ENCODE data around the gene NAALADL2. TPM values are rescaled to one million over a fixed set of nuclear protein-coding genes. Genes with fewer than 3 reads are reported as not detected.
A peak's percentile ranks its signal among the peaks of the same experiment; 100 is the strongest.
"Not testable (repeated sequence)": the region's sequence is repeated elsewhere in the genome, so short reads cannot be mapped to it uniquely, and the experiment has no call there.

The NAALADL2 gene
- total RNA-seq, 1 donor from 2014 or later: 36.9 TPM

DNA sequence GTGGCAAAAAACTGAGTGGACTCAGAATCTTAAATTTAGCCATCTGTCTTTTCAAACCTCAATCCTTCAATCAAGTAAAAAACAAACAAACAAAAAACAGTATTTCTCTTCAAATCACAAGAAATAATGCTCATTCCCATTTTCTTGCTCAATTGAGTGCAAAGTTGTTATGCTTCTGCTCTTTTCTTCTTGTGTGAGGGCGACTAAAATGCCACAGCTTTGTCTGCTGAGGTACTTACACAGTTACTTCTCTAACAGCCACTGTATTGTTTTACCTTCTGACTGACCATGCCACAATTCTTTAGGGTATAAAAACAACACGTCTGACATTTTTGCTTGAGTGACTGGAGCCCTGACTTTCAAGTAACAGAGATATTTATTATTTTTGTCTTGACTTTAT is 617.4 kb downstream of the NAALADL2 start:
- intact Hi-C loops (cut with DNase I): no loop called here
- ATAC-seq (no peak), DNase-seq (ENCODE audit: low spot score) (no peak)

DNA sequence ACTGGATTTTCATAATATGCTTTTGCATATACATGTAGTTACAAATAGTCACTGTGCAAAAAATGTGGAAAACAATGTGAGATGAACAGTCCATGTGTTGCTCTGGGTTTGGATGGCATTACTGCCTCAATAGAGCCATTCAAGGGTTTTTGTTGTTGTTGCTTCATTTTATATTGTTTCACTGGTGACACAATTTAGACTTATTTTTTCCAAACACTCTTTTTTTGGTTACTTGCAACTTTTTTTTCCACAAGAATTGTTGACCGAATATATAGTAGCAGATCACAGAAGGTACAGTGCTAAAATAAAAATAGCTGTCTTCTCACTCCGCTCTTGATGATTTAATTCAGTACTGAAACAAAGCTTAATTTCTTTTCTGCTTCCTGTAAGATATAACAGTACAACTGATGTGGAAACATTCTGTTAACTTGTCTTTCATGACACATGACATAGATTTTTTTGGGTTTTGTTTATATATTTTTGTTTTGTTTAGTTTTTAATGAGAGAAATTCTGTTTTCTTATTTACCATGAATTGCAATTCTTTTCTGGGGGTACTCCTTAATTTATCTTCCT is 618.6 kb downstream of the NAALADL2 start:
- intact Hi-C loops (cut with DNase I): no loop called here
- no peak for DNase-seq (ENCODE audit: low spot score)
- ATAC-seq: no peak

DNA sequence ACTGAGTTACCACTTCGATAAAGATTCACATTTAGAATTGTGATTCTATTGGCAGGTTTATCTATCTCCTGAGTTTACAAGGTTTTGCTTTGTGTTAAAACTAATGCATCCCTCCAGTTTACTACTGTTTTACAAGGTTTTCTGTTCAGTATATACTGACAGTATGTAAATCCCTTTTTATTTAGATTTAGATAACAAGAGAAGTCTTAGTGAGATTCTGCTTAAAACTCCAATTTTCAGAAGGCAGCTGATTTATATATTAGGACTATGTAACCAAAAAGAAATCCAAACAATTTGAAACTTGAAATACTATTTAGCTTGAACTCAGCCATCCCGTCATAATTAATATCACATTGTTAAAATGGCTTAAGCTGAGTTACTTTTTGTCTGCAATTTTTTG is 619.2 kb downstream of the NAALADL2 start:
- ATAC-seq (no peak), DNase-seq (ENCODE audit: low spot score) (no peak)
- intact Hi-C loops (cut with DNase I): no loop called here

DNA sequence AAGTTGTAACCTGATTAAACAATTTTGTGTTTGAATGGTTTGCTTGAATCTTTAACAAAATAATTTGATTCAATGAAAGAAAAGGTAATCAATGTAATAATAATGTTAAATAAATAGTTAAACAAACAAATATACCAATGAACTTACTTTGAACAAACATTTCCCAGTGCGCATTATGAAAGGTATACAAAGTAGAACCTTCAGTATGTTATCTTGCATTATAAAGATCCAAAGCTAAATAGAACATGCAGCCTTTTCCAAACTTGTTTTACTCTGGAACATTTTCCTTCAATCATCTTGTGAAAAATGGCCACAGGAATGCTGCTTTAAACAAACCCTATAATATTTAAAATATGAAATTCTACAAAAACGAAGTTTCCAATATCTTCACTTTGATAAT is 620.0 kb downstream of the NAALADL2 start:
- ATAC-seq (no peak), DNase-seq (ENCODE audit: low spot score) (no peak)
- intact Hi-C loops (cut with DNase I): no loop called here

DNA sequence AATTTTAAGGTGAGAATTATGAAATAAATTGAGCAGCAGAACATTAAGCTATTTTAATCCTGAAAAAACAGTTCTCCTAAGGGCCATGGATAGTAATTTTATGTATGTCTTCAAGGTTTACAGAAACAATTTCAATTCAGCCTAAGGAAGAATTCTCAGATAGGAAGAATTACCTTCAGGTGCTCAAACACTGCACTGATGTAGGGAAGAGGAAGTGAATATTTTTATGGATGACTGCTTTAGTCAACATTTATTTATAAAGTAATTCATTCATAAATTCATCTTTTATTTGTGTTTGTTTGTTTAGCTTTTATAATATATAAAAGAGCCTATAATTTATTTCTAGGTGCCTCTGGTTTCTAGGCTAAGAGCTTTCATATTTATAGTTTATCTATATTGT is 620.7 kb downstream of the NAALADL2 start:
- DNase-seq (ENCODE audit: low spot score): no peak
- intact Hi-C loops (cut with DNase I): no loop called here
- ATAC-seq: no peak

DNA sequence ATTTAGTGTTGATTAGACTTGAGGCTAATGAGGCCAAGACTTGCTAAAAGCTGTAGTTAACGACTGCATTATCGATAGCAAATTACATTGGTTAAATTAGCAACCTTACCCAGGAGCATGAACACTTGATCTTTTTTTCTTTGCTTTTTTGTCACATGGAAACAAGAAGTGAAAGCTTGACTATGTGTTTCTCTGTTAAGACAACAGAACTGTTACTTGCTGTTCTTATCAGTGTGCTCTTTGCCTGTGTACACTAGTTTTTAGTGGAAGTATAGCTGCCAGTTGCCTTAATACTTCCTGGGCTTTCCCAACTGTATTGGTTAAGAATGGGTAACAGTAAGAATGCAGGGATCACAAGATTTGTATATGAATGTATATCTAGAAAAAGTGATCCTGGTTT is 625.5 kb downstream of the NAALADL2 start:
- ATAC-seq: no peak
- intact Hi-C loops (cut with DNase I): no loop called here

DNA sequence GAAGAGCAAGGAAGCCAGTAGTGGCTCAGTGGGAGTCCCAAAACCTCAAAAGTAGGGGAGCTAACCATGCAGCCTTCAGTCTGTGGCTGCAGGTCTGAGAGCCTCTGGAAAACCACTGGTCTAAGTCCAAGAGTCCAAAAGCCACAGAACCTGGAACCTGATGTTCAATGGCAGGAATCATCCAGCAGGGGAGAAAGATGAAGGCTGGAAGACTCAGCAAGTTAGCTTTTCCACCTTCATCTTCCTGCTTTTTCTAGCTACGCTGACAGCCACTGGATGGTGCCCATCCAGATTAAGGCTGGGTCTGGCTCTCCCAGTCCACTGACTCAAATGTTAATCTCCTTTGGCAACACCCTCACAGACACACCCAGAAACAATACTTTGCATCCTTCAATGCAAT is 626.3 kb downstream of the NAALADL2 start:
- DNase-seq (ENCODE audit: low spot score) (no peak), ATAC-seq (no peak)
- intact Hi-C loops (cut with DNase I): no loop called here

More for the DNA sequence above, 625.5 kb downstream of the NAALADL2 start:
- DNase-seq (ENCODE audit: low spot score): no peak

DNA sequence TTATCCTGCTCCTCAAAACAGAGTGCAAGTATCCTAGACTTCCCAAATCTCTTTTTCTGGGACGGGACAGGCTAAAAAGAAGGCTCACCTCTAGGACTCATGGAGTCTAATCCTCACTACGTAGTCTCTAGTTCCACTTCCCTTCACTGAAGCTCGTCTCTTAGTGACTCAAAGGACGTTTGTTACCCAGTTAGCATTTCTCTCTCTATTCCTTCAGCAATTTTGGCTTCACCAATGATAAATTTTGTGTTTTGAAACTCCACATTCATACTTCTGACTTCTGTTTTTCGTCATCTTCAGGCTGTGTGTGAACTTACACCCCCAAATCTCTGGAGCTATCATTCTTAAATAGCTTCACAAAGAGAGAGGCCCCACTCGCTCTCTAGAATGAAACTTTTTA is 627.1 kb downstream of the NAALADL2 start:
- intact Hi-C loops (cut with DNase I): no loop called here
- no peak for ATAC-seq
- no peak for DNase-seq (ENCODE audit: low spot score)

DNA sequence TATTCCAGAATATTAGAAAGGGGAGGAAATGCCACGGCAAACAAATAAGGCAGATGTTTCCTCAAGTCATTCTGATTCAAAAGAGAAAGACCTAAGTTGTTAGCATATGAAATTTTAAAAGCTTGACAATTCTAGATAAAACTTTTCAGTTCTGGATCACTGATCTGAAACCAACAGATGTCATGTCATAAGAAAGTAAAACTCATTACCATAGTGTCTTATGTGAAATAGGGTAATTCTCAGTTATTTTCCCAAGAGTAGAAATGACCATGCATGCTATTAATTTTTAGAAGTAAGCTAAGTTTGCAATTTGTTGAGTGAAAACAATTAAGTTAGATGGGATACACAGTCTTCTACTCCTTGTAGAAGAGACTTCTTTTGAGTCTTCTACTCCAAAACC is 630.3 kb downstream of the NAALADL2 start:
- ATAC-seq (no peak), DNase-seq (ENCODE audit: low spot score) (no peak)
- intact Hi-C loops (cut with DNase I): no loop called here

DNA sequence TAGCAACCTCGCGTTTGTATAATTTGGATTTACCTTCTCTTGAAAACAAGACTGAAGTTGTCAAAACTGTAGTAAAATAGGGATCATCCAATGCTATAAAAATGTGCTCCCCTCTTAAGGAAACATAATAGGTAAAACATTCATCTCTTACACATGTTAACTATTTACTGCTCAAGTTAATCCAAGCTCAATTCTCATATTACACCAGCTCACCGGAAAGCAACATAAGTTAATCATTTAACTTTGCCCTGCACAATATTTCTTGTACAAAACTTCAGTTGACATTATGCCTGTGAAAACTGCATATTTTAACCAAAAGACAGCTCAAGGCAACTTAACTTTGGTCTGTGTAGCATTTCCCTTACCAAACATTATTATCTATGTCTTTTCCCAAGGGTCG is 634.2 kb downstream of the NAALADL2 start:
- DNase-seq (ENCODE audit: low spot score) (no peak), ATAC-seq (no peak)
- intact Hi-C loops (cut with DNase I): no loop called here

DNA sequence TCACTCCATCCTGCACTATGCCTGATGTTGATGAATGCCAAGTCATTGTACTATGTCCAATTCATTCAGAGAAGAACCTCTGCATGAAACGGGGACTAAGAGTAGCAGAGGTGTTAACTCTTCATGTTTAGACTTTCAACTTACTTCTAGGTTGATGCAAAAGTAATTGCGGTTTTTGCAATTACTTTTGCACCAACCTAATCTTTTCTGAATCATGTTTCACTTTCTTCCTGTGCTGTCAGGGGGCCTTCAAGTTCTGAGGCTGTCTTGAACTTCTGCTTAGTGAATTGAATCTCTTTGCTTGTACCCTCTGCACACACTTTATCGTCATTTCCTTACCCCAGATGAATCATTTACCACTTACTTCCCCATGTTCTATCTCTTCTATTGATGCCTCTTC is 636.2 kb downstream of the NAALADL2 start:
- ATAC-seq (no peak), DNase-seq (ENCODE audit: low spot score) (no peak)
- intact Hi-C loops (cut with DNase I): no loop called here

DNA sequence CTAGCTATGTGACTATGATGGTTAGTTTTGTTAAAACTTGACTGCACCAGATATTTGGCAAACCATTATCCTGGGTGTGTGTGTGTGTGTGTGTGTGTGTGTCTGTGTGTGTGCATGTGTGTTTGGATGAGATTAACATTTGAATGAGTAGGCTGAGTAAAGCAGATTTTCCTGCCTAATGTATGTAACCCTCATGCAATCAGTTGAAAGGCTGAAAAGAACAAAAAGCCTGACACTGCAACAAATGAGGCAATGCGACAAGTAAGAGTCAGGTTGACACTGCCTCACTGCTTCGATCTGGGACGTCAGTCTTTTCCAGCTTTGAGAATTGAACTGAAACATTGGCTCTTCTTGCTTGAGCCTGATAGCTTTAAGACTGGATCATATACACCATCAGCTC is 643.0 kb downstream of the NAALADL2 start:
- ATAC-seq (no peak), DNase-seq (ENCODE audit: low spot score) (no peak)
- intact Hi-C loops (cut with DNase I): no loop called here

DNA sequence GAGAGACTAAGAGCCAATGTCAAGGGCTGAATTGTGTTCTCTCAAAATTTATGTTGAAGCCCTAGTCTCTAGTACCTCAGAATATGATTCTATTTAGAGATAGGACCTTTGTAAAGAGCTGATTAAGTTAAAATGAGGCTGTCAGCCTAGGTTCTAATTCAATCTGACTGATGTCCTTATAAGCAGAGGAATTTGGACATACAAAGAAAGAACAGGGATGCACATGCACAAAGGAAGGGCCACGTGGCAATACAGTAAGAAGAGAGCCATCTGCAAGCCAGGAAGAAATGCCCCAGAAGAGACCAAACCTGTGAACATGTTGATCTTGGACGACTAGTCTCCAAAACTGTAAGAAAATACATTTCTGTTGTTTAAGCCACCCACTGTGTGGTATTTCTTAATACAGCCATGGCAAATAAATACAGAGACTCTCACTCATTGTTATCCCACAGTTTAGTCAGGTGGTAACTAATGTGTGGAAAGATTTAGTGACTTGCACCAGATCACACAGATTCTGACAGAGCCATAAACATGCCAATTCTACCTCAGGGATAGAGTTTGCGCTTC is 652.2 kb downstream of the NAALADL2 start:
- intact Hi-C loops (cut with DNase I): no loop called here
- ATAC-seq: no peak
- no peak for DNase-seq (ENCODE audit: low spot score)

DNA sequence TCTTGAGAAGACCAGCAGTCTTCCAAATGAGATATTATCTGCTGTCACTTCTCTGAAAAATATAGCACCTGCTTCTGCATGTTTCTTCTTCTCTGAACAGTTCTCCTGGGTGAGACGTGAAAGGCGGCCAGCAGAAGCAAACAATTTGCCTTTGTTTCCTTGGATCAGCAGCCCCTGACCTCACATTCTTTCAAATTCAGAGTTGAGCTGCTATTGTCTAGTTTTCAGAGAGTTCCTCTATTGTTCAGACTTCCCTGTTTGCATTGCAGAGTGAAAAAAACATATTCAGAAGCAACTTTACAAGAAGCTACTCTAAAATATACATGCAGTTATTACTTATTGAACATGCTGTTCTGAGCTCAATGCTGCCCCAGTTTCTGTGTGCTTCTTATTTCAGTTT is 653.6 kb downstream of the NAALADL2 start:
- ATAC-seq (no peak), DNase-seq (ENCODE audit: low spot score) (no peak)
- intact Hi-C loops (cut with DNase I): no loop called here

DNA sequence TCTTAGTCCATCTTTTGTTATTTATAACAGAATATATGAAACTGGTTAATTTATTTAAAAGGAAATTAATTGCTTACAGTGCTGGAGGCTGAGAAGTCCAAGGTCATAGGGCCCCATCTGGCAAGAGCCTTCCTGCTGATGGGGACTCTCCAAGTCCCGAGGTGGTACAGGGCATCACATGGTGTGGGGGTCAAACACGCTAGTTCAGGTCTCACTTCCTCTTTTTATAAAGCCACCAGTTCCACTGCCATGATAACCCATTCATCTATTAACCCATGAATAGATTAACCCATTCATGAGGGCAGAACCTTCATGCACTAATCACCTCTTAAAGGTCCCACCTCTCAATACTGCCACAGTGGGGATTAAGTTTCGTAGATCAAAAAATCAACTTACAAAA is 659.3 kb downstream of the NAALADL2 start:
- intact Hi-C loops (cut with DNase I): no loop called here

DNA sequence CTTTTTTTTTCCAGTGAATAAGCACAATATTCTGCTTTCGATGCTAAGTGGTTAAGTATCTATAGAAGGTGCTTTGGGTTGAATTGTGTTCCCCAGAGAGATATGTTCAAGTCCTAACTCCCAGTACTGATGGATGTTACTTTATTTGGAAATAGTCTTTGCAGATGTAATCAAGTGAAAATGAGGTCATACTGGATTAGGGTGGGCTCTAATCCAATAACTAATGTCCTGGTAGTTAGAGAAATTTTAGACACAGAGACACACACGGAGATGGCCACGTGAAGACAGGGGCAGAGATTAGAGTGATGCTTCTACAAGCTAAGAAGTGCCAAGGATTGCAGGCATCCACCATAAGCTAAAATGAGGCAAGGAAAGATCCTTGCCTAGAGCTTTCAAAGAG is 662.3 kb downstream of the NAALADL2 start:
- intact Hi-C loops (cut with DNase I): no loop called here
- DNase-seq (ENCODE audit: low spot score) (no peak), ATAC-seq (no peak)

More for the DNA sequence above, 659.3 kb downstream of the NAALADL2 start:
- DNase-seq (ENCODE audit: low spot score) (no peak), ATAC-seq (no peak)

DNA sequence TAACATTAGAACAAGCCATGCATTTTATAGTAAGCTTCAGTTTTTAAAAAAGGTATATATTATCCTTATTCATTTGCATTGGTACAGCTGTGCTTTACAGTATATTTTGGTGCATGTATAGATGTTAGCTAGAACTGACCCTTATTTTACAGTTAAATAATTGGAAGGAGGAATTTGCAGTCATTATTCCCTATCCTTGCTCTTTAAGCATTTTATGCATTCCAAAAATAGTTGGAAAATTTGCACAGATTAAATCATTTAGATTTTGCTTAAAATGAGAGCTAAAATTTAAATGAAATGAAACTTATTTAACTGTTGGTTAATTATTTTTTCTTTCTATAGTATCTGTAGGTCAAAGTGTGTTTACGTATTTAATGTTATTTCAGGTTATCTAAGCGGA is 667.1 kb downstream of the NAALADL2 start:
- ATAC-seq (no peak), DNase-seq (ENCODE audit: low spot score) (no peak)
- intact Hi-C loops (cut with DNase I): no loop called here

DNA sequence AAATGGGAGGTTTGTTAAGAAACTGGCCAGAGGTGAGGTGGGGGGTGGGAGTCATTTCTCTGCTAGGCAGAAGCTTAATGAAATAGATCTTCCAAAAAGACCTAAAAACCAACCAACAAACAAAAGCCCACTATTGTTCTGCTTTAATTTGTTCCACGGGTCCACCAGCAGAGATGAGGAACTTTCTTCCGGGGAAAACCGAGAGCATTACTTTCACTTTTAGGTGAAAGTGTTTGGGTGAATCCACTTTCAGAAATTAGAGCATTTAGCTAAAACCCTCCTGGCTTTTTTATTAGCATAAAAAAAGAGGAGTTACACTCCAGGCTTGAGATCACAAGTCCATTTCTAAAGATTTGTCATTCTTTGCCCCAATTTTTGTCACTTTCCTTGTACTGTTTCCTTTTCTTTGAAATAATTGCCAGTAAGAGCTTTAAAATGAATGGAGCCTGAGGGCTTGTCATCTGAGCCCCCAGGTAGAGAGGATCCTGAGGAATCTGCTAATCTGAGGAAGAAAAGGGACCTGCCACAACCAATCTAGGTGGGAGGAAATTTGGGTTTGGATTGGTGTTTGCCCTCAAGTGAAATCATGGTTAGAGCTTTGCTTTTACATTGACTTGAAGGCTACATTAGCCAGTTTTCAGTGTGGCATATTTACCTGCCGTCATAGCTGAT is 667.6 kb downstream of the NAALADL2 start:
- intact Hi-C loops (cut with DNase I): no loop called here
- ATAC-seq: peak; percentile 49
- DNase-seq (ENCODE audit: low spot score): no peak

DNA sequence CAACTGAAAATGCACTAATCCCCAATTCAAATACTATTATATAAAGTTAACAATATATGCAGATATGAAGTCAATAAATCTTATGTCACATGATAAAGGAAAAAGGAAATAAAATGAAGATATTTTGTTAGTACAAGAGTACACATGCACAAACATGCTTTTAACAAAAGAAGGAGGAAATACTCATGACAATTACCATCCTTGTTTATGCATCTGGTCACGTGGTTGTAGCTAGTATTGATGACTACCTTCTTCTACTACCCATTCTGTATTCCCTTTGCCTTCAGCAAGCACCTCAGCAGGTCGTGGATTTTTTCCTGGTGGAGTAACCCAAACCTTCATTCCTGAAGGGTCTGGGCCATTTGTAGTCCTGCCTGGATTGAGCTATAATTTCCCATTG is 669.6 kb downstream of the NAALADL2 start:
- DNase-seq (ENCODE audit: low spot score); intact Hi-C loops (cut with DNase I); ATAC-seq: not testable (repeated sequence)

DNA sequence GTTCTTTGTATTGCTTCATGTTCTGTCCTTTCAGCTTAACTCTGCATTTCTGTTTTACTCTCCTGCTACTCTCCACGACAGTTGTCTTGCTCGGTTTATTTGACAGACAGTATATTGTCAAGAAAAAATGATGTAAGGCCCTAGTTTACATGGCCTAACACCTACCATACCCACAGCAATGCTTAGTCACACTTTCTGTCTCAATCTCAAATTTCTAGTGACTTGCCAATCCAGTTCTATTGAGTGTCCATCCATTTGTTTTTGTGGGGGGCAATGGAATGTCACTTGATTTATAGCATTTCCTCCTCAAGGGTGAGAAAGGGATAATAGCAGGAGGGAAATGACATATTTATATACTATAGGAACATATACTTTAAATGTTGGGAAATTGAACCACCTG is 676.2 kb downstream of the NAALADL2 start:
- intact Hi-C loops (cut with DNase I): no loop called here
- ATAC-seq: no peak
- DNase-seq (ENCODE audit: low spot score): no peak

DNA sequence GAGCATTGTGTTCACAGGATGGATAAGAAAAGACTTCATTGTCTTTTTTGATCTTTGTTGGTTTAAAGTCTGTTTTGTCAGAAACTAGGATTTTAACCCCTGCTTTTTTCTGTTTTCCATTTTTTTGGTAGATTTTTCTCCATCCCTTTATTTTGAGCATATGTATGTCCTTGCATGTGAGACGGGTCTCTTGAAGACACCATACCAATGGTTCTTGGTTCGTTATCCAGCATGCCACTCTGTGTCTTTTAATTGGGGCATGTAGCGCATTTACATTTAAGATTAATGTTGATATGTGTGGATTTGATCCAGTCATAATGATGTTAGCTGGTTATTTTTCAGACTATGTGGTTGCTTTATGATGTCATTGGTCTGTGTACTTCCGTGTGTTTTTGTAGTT is 687.0 kb downstream of the NAALADL2 start:
- intact Hi-C loops (cut with DNase I): no loop called here
- DNase-seq (ENCODE audit: low spot score): no peak
- no peak for ATAC-seq
